Nephron (organoid): ENCODE results near the gene ESRRG.

Experiments used
- H3K27ac Mint-ChIP-seq, 3 experiments: 2 replicates each; pipeline ENCODE4 v1.8.0; 2020; ENCODE audit warnings: mixed read lengths in 3 of 3, mild to moderate bottlenecking in 2 of 3, moderate library complexity in 1 of 3
- H3K27me3 Mint-ChIP-seq: 2 replicates; pipeline ENCODE4 v1.8.0; 2021; ENCODE audit warnings: low read depth, mild to moderate bottlenecking, moderate library complexity, mixed read lengths
- H3K36me3 Mint-ChIP-seq: 2 replicates; pipeline ENCODE4 v1.8.0; 2020; ENCODE audit warnings: low read depth, mixed read lengths
- H3K4me1 Mint-ChIP-seq: 2 replicates; pipeline ENCODE4 v1.8.0; 2020; ENCODE audit warnings: mixed read lengths
- H3K4me3 Mint-ChIP-seq, 3 experiments: 2 replicates each; pipeline ENCODE4 v1.8.0; 2020; ENCODE audit warnings: mild to moderate bottlenecking in 3 of 3, mixed read lengths in 3 of 3, moderate library complexity in 2 of 3
- H3K9me3 Mint-ChIP-seq: 2 replicates; pipeline ENCODE4 v1.8.0; 2020; ENCODE audit warnings: mixed read lengths
- TF ChIP-seq, protein P1 (sequence below), 3 experiments: fragments of 200-600 bp; sonication (generic); IDR thresholded peaks; one replicate each; pipeline ENCODE4 v1.5.0; 2021; ENCODE audit warnings: antibody characterized with exemption in 3 of 3; ENCODE audit not compliant: unreplicated experiment in 3 of 3

The ESRRG gene

DNA sequence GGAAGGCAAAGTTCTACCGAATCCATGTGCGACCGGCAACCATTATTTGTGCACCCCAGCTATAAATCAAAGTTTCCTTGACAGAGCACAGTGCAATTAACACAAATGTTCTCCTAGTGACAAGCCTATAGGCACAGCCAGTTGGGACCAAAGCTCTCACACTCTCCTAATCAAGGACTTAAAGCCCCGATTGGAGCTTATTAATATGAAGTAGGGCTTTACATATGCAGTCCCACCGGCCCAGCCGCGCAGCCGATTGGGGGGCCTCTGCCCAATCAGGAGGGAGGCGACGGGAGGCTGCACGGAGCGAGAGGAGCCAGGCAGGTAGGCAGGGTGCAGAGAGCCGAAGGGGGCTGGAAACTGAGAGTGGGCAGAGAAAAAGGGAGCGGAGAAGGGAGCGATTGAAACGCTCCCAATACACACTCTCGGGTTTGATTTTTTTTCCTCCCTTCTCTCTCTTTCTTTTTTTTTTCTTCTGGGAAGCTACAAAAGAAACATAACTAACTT lies at the start of gene ESRRG:
TSS of gene ESRRG (minus strand) at position 156 of the 507 bp plus-strand sequence. CDS start at position 26, 130 bp downstream.
- Mint-ChIP-seq H3K9me3 (no peaks in the 10 kb centered on the region), H3K4me1 (peaks cover 31% of the 10 kb centered on the region), H3K27ac (peak within 1 kb of the TSS; percentile 37 to 78 (median 58)), H3K4me3 (peak within 1 kb of the TSS; percentile 91 to 95 (median 92)), H3K36me3 (no peaks in the 10 kb centered on the region), H3K27me3 (peaks cover 62% of the 10 kb centered on the region)
- TF ChIP-seq, protein P1, sequence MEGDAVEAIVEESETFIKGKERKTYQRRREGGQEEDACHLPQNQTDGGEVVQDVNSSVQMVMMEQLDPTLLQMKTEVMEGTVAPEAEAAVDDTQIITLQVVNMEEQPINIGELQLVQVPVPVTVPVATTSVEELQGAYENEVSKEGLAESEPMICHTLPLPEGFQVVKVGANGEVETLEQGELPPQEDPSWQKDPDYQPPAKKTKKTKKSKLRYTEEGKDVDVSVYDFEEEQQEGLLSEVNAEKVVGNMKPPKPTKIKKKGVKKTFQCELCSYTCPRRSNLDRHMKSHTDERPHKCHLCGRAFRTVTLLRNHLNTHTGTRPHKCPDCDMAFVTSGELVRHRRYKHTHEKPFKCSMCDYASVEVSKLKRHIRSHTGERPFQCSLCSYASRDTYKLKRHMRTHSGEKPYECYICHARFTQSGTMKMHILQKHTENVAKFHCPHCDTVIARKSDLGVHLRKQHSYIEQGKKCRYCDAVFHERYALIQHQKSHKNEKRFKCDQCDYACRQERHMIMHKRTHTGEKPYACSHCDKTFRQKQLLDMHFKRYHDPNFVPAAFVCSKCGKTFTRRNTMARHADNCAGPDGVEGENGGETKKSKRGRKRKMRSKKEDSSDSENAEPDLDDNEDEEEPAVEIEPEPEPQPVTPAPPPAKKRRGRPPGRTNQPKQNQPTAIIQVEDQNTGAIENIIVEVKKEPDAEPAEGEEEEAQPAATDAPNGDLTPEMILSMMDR (IDR thresholded peaks at IDR 0.05; ENCODE audit: unreplicated experiment in 3 of 3) = no peak

DNA sequence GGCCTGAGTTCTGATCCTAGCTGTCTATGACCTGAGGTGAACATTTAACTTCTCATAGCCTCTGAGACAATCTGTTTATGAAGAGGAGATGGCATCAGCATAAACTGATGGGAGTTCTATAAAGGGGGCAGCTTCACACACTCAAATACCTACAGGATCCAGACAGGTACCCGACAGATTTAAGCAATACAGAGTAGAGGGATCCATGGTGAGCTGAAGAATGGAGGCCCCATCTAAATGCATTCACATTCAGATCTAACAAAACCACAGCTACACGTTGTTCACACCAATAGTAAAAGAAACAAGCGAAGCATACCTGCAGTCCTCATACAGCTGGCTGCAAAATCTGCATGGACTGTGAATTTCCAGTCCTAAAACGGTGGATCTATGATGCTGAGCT lies 48.7 kb upstream of the ESRRG start:
- Mint-ChIP-seq H3K9me3 (no peaks in the 10 kb centered on the region), H3K4me3 (no peak overlapping the region), H3K27ac (no peak overlapping the region), H3K36me3 (no peaks in the 10 kb centered on the region), H3K4me1 (no peaks in the 10 kb centered on the region), H3K27me3 (no peaks in the 10 kb centered on the region)
- TF ChIP-seq, protein P1 (IDR thresholded peaks at IDR 0.05; ENCODE audit: unreplicated experiment in 3 of 3) = no peak

DNA sequence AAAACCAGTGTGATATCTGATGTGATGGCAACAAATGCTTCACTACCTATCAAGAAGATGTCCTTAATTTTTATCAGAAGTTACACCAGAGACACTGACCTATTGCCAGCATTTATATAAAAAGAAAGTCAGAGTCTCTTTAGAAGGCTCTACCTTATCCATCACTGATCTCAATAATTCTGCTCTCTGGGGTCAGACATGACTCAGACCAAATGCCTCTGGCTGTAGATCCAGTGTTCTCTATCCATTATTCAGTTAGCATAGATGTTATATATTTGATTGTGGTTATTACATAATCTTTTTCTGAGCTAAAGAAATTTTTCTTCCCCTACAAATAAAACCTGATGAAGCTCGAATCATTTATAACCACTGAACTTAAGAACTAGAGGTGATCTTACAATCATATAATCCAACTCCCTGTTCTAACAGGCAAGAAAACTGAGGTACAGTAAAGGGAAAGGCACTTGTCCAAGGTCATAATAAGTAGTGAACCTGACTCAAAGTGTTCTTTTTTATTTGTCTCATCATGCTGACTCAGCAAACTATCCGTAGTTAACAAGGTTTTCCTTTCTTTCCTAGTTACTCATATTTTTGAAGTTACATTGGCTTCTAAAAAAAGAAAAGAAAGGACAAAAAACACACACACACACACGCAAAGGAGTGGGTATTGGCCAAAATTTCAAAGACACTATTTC lies 43.6 kb upstream of the ESRRG start:
- Mint-ChIP-seq H3K4me3 (no peak overlapping the region), H3K36me3 (no peaks in the 10 kb centered on the region), H3K9me3 (no peaks in the 10 kb centered on the region)

DNA sequence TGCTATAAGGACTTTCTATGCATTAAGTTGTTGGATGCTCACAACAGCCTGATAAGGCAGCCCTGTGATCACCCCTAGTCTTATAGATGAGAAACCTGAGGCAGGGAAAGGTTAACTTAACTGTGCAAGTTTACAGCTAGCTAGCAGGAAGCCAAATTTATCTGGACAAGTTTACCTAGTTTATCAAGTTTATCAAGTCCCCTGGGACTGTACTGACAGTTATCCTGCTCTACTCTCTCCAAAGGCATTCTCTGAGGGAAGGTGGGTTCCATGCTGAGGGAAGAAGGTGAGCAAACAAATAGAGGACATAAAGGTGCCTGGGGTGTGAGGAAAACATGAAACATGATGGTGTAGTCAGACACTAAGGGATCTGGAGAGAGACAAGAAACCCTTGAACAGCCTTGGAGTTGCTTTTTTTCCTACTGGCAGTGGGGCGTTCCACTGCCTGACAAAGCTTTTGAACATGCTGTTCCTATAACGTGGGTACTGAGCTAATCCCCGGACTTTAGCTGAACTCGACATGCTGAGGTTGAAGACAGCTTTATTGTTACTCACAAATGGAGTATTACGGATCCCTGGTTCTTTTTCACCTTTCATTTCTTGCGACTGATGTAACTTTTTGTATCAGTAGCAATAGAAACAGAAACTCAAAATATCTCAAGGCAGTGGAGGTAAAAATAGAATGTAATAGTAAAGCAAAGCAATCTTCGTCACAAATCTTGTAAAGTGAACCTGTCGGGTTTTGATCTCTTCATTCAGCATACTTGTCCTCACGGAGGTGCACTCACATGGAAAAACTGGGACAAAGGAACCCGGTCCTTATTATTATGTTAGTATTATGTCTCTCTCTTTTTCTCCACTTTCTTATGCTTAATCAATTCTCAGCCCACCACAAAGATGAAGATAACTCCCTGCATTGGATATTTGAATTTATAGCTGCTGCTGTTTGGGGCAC lies 42.4 kb upstream of the ESRRG start:
- TF ChIP-seq, protein P1 (IDR thresholded peaks at IDR 0.05; ENCODE audit: unreplicated experiment in 3 of 3) = no peak
- Mint-ChIP-seq H3K36me3 (no peaks in the 10 kb centered on the region), H3K4me3 (no peak overlapping the region), H3K9me3 (no peaks in the 10 kb centered on the region), H3K4me1 (no peaks in the 10 kb centered on the region), H3K27ac (no peak overlapping the region), H3K27me3 (no peaks in the 10 kb centered on the region)

More for the DNA sequence above, 43.6 kb upstream of the ESRRG start:
- no peak overlapping the region for H3K27ac Mint-ChIP-seq
- H3K4me1 Mint-ChIP-seq = no peaks in the 10 kb centered on the region
- TF ChIP-seq, protein P1 (IDR thresholded peaks at IDR 0.05; ENCODE audit: unreplicated experiment in 3 of 3) = no peak
- no peaks in the 10 kb centered on the region for H3K27me3 Mint-ChIP-seq

DNA sequence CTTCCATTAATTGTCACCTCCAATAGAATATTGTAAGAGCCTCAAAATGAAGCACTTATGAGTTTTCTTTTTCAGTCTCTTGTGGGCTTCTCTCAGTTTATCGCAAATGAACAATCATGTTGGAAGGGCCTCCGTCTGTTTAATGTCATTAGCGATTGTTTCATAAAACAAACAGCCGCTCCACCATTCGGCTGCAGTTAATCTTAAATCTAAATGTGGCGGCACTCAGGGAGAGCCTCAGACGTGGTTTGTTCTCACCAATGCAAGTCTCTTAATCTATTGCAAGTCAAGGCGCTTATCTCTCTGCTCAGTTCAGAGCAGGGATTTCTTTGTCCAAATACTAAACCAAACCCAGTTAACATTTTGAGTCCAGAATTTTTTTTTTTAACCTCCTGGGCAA lies 34.9 kb upstream of the ESRRG start:
- H3K9me3 Mint-ChIP-seq = no peaks in the 10 kb centered on the region
- no peak overlapping the region for H3K4me3 Mint-ChIP-seq
- TF ChIP-seq, protein P1 (IDR thresholded peaks at IDR 0.05; ENCODE audit: unreplicated experiment in 3 of 3) = no peak
- H3K36me3 Mint-ChIP-seq = no peaks in the 10 kb centered on the region
- no peaks in the 10 kb centered on the region for H3K27me3 Mint-ChIP-seq
- H3K27ac Mint-ChIP-seq = no peak overlapping the region
- peaks cover 11% of the 10 kb centered on the region for H3K4me1 Mint-ChIP-seq
